GM21447 (cell line): ENCODE data around the gene HERC6.
"Not testable (repeated sequence)": the region's sequence is repeated elsewhere in the genome, so short reads cannot be mapped to it uniquely, and the experiment has no call there.

Experiments used
- ATAC-seq: cut with Tn5 transposase; IDR thresholded peaks from one replicate; pipeline ENCODE4 v1.9.1; 2021; ENCODE audit not compliant: unreplicated experiment

The HERC6 gene

DNA sequence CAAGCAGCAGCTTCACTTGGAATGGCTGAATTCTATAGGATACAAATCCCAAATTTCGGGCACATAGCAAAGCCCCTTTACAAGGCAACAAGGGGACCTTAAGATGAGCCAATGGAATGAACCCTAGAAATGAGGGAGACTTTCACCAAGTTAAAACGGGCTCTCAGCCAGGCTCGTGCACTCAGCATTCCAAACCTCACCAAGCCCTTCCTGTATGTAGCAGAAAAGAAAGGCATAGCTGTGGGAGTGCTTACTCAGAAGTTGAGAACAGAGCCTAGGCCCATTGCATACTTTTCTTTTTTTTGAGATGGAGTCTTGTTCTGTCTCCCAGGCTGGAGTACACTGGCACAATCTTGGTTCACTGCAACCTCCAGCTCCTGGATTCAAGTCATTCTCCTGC, 67.5 kb downstream of the HERC6 start:
- ATAC-seq, result no peak

- no peak for ATAC-seq
Observed at GRCh38 chr4:88447371-88448095, 68.9 kb downstream of the HERC6 start.

GRCh38 chr4:88448211-88448765, 69.6 kb downstream of the HERC6 start:
- ATAC-seq, result not testable (repeated sequence)

DNA sequence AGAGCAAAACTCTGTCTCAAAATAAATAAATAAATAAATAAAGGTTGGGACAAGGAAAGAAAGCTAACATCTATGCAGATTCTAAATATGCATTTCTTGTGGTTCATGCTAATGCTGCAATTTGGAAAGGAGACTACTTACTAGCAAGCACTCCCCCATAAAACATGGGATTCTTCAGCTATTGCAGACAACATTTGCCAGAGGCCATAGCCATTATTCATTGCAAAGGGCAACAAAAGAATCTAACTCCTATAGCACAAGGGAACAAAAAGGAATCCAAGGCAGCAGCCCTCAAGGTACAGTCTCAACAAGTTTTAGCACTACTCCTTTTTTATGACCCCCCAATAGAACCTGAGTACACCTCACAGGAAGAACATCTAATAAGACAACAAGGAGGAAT, 70.2 kb downstream of the HERC6 start:
- no peak for ATAC-seq

GRCh38 chr4:88449290-88449689, 70.6 kb downstream of the HERC6 start:
- no peak for ATAC-seq

DNA sequence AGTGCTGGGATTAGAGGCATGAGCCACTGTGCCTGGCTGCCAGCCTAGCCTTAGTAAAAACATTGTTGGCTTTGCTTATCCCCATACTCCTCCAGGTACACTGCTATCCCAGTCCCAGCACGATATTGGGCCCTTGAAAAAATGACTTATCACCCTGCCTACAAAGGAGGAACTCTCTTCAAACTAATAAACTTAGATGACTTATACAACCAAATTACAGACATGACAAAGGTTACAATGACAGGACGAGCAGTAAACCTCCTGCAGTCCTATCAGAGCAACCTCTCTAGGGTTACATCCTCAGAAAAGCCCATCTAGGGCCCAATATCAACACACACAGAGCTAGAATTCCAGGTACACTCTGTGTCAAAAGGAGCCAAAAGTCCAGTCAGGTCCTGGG, 72.6 kb downstream of the HERC6 start:
- ATAC-seq, result no peak

- no peak for ATAC-seq
Observed at GRCh38 chr4:88452912-88453311, 74.3 kb downstream of the HERC6 start.

DNA sequence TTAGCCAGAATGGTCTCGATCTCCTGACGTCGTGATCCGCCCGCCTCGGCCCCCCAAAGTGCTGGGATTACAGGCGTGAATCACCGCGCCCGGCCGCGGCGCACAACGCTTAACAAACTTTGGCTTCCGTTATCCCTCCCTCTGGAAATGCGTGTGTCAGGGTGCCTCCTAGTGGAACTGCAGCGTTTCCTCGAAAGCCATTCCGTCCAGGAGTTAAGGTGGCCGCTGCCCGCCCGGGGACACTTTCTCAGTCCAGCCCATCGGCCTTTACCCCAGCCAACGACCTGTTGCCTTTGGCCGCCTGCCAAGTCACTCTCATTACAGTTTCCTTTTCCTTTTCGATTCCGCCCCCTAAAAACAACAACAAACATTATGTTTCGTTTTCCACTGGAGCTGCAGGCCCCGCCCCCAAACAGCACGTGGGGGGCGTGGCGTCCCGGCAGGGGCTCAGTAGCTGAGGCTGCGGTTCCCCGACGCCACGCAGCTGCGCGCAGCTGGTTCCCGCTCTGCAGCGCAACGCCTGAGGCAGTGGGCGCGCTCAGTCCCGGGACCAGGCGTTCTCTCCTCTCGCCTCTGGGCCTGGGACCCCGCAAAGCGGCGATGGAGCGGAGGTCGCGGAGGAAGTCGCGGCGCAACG, 78.1 kb downstream of the HERC6 start, which contains the start of gene HERC5:
Gene HERC5 (plus strand): TSS at position 450 of the 637 bp plus-strand sequence. CDS start 151 bp downstream, at position 601.
- peak; percentile 88 for ATAC-seq

- ATAC-seq, result peak; percentile 35
Observed at GRCh38 chr4:88457307-88458103, 78.9 kb downstream of the HERC6 start.

- no peak for ATAC-seq
Observed at GRCh38 chr4:88458104-88458740, 79.6 kb downstream of the HERC6 start.

DNA sequence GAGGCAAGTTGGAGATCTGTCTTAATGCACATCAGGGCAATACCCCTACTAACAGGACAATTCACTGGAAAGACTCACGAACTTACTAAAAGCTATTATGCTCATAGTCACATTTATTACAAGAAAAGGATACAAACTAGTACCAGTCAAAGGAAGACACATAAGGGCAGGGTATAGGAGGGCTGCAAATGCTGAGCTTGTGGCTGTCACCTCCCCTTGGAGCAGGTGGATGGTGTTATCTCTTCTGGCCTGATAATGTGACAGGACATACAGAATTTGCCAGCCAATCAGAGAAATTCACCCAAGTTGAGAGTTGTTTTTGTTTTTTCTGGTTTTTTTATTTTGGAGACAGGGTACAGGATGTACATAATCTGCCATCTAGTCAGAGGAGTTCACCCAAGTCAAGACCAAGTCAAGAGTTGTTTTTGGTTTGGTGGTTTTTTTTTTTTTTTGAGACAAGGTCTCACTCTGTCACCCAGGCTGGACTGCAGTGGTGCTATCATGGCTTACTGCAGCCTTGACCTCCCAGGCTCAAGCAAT, 87.1 kb downstream of the HERC6 start:
- ATAC-seq, result no peak

DNA sequence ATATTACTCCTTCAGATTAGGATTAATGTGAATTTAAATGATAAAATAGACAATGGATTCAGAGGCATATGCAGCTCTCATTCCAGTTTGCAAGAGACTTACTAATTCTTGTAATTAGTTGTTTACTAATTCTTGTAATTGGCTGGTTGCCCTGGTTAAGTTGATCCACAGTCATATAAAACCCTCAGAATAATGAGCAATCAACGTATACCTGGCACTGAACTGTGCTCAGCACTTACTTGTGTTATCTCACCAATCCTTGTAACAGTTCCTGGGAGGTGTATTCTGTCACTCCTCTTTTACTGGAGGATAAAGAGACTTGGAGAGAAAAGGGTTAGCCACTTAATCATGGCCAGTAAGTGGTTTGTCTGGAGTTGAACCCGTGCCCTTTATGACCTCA, 88.7 kb downstream of the HERC6 start:
- ATAC-seq, result no peak

GRCh38 chr4:88477229-88477860, 98.7 kb downstream of the HERC6 start:
- no peak for ATAC-seq

DNA sequence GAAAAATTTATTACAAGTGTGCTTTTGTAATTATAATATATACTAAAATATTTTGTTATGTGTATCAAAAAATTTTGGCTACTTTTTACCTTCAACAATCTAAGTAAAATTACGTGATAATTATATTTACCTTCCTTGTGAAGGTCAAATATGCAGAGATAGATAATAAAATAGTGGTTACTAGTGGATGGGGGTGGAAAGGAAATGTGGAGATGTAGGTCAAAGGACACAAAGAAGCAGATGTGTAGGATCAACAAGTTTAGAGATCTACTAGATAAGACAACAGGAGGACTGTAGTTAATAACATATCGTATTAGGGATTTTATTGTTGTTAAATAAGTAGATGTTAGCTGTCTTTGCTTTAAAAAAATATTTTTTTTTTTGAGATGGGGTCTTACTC, 99.6 kb downstream of the HERC6 start:
- no peak for ATAC-seq

DNA sequence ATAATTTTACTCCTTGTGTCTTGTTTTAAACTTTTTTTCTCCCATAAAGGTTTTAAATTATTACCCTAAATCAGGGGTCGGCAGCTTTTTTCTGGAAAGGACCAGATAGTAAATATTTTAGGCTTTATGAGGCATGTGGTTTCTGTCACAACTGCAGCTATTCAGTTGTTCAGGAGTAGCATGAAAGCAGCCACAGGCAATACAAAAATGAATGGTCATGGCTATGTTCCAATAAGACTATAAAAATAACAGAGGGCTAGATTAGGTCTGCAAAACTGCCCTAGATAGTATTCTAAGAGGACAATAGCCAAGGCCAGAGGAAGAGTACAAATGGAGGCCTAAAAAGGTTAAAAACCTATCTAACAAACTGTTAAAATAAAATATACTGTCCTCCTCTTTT, 102.9 kb downstream of the HERC6 start:
- no peak for ATAC-seq

- no peak for ATAC-seq
Observed at GRCh38 chr4:88489100-88489761, 110.6 kb downstream of the HERC6 start.
